Natural killer cell (primary cell): Measurements from ENCODE around the gene FOXO6. TPM values are rescaled to one million over a fixed set of nuclear protein-coding genes. Genes with fewer than 3 reads are reported as not detected.

Experiments
- ATAC-seq, 3 donors: fragments of 150-1000 bp in 2 of 3; fragments of 200-7000 bp in 1 of 3; cut with Tn5 transposase; 1 replicate in 1 of 3; 2 replicates in 2 of 3; pipeline ENCODE4 v1.10.0; 2021; ENCODE audit warnings: mild to moderate bottlenecking in 2 of 3, moderate library complexity in 2 of 3
- DNase-seq, 2 donors: peaks; one replicate each; pipeline versions ENCODE4 v3.0.0 to v3.0.0-alpha.2; 2013 to 2021; ENCODE audit warnings: mixed read lengths in 1 of 2
- H3K27ac ChIP-seq: one replicate; pipeline ENCODE4 v1.5.1; 2013; ENCODE audit warnings: mild to moderate bottlenecking, low read length
- H3K27me3 ChIP-seq: one replicate; pipeline ENCODE4 v1.6.1; 2013; ENCODE audit warnings: low read length; ENCODE audit not compliant: control insufficient read depth, insufficient read depth
- H3K36me3 ChIP-seq: one replicate; pipeline ENCODE4 v1.6.1; 2013; ENCODE audit warnings: low read length; ENCODE audit not compliant: control insufficient read depth, insufficient read depth
- H3K4me1 ChIP-seq: one replicate; pipeline ENCODE4 v1.6.1; 2013; ENCODE audit warnings: low read length; ENCODE audit not compliant: control insufficient read depth, insufficient read depth
- H3K4me3 ChIP-seq: one replicate; pipeline ENCODE4 v1.5.1; 2013; ENCODE audit warnings: low read length
- H3K9me3 ChIP-seq: one replicate; pipeline ENCODE4 v1.6.1; 2013; ENCODE audit warnings: low read length; ENCODE audit not compliant: control insufficient read depth, insufficient read depth
- H3K27ac Mint-ChIP-seq, 2 donors: one replicate each; pipeline ENCODE4 v1.8.0; 2022; ENCODE audit warnings: mild to moderate bottlenecking in 2 of 2, mixed read lengths in 2 of 2, moderate library complexity in 1 of 2
- H3K27me3 Mint-ChIP-seq, 2 donors: one replicate each; pipeline ENCODE4 v1.8.0; 2022; ENCODE audit warnings: low read depth in 2 of 2, mixed read lengths in 2 of 2
- H3K36me3 Mint-ChIP-seq: one replicate; pipeline ENCODE4 v1.8.0; 2022; ENCODE audit warnings: mixed read lengths
- H3K4me1 Mint-ChIP-seq, 2 donors: one replicate each; pipeline ENCODE4 v1.8.0; 2022; ENCODE audit warnings: mixed read lengths in 2 of 2
- H3K4me3 Mint-ChIP-seq: one replicate; pipeline ENCODE4 v1.8.0; 2022; ENCODE audit warnings: mild to moderate bottlenecking, moderate library complexity, mixed read lengths
- H3K9me3 Mint-ChIP-seq, 2 donors: one replicate each; pipeline ENCODE4 v1.8.0; 2022; ENCODE audit warnings: mixed read lengths in 2 of 2
- WGBS: methylation state at CpG from one replicate; pipeline ENCODE4 v1.1.7; 2013; ENCODE audit warnings: missing lambda C conversion rate; ENCODE audit not compliant: insufficient coverage; 5-methylcytosine and 5-hydroxymethylcytosine counted together
- intact Hi-C: fragments of 100-400 bp; cut with micrococcal nuclease; formaldehyde crosslinking; loops from one replicate; pipeline ENCODE4 v1.14.2; 2022
- total RNA-seq, 4 donors: library from RNA; stranded (reverse); fragments of 120-200 nt in 1 of 4; gene quantifications; one replicate each; pipeline versions ENCODE4 v1.2.3 to v1.2.4, GENCODE V29; 2013 to 2022
- TF ChIP-seq, protein P1 (sequence below): fragments of 200-600 bp; IDR thresholded peaks from one replicate; pipeline ENCODE4 v1.8.0; 2022; ENCODE audit warnings: antibody characterized with exemption

Gene FOXO6
- total RNA-seq, 3 donors from 2014 or later (not counting 1 experiment from before 2014, with no cell fraction given) = 1.2 to 3.3 (median 1.7) TPM

DNA sequence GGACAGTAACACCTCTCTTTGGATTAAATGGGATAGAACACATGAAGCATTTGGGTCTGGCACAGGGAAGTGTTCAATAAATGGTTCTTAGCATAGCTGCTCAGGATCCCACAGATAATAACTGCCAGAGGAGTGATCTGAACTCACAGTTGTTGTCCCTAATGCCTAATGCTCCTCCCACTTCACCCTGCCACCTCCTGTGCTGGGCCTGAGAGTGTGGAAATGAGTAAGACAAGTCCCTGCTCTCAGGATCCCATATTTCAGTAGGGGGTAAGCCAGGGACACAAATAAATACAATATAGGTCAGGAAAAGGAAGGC is 19.9 kb upstream of the FOXO6 start:
- no peak overlapping the region for H3K27ac ChIP-seq
- Mint-ChIP-seq H3K9me3 (peaks cover 0 to 3% of the 10 kb centered on the region in 2 donors), H3K4me1 (peaks cover 21 to 23% of the 10 kb centered on the region in 2 donors), H3K4me3 (no peak overlapping the region), H3K27me3 (peaks cover 21 to 46% of the 10 kb centered on the region in 2 donors), H3K27ac (peak overlapping the region in 1 of 2 donors; percentile 5), H3K36me3 (peaks cover 14% of the 10 kb centered on the region)
- H3K4me3 ChIP-seq = no peak overlapping the region
- no peaks in the 10 kb centered on the region for H3K27me3 ChIP-seq
- no peaks in the 10 kb centered on the region for H3K36me3 ChIP-seq
- no peaks in the 10 kb centered on the region for H3K9me3 ChIP-seq
- H3K4me1 ChIP-seq = peaks cover 17% of the 10 kb centered on the region
- DNase-seq = no peak
- intact Hi-C loops = loop anchor here (10.0 kb wide), 1 partner anchor 53 kb away; no protein-coding TSS in a partner anchor
- ATAC-seq = no peak
- TF ChIP-seq, protein P1, sequence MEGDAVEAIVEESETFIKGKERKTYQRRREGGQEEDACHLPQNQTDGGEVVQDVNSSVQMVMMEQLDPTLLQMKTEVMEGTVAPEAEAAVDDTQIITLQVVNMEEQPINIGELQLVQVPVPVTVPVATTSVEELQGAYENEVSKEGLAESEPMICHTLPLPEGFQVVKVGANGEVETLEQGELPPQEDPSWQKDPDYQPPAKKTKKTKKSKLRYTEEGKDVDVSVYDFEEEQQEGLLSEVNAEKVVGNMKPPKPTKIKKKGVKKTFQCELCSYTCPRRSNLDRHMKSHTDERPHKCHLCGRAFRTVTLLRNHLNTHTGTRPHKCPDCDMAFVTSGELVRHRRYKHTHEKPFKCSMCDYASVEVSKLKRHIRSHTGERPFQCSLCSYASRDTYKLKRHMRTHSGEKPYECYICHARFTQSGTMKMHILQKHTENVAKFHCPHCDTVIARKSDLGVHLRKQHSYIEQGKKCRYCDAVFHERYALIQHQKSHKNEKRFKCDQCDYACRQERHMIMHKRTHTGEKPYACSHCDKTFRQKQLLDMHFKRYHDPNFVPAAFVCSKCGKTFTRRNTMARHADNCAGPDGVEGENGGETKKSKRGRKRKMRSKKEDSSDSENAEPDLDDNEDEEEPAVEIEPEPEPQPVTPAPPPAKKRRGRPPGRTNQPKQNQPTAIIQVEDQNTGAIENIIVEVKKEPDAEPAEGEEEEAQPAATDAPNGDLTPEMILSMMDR = no peak

GRCh38 chr1:41341772-41342562 is 19.3 kb upstream of the FOXO6 start:
- peak; percentile 37 to 64 (median 51) for ATAC-seq
- TF ChIP-seq, protein P1 = no peak
- Histone ChIP-seq H3K36me3 (no peaks in the 10 kb centered on the region), H3K27me3 (no peaks in the 10 kb centered on the region), H3K4me3 (no peak overlapping the region), H3K27ac (peak overlapping the region; percentile 16), H3K4me1 (peaks cover 17% of the 10 kb centered on the region), H3K9me3 (no peaks in the 10 kb centered on the region)
- peak in 1 of 2 donors; percentile 15 for DNase-seq
- Mint-ChIP-seq H3K9me3 (peaks cover 0 to 3% of the 10 kb centered on the region in 2 donors), H3K27ac (peak overlapping the region in 1 of 2 donors; percentile 21), H3K4me3 (no peak overlapping the region), H3K27me3 (peaks cover 18 to 40% of the 10 kb centered on the region in 2 donors), H3K36me3 (peaks cover 14% of the 10 kb centered on the region), H3K4me1 (peaks cover 22 to 24% of the 10 kb centered on the region in 2 donors)
- intact Hi-C loops = loop anchor here (10.0 kb wide), 1 partner anchor 53 kb away; no protein-coding TSS in a partner anchor
- 85% methylated on average over 15 of the region's 15 CpGs for WGBS

- no peaks in the 10 kb centered on the region for H3K27me3 ChIP-seq
- WGBS = 96% methylated on average over 4 of the region's 5 CpGs
- H3K4me1 Mint-ChIP-seq = peaks cover 31 to 33% of the 10 kb centered on the region in 2 donors
- no peak overlapping the region for H3K27ac ChIP-seq
- peaks cover 14% of the 10 kb centered on the region for H3K36me3 Mint-ChIP-seq
- peak overlapping the region in 1 of 2 donors; percentile 21 for H3K27ac Mint-ChIP-seq
- DNase-seq (peak in 1 of 2 donors; percentile 3), ATAC-seq (no peak)
- TF ChIP-seq, protein P1 = no peak
- H3K9me3 Mint-ChIP-seq = peaks cover 0 to 3% of the 10 kb centered on the region in 2 donors
- no peaks in the 10 kb centered on the region for H3K36me3 ChIP-seq
- H3K4me3 ChIP-seq = no peak overlapping the region
- no peaks in the 10 kb centered on the region for H3K9me3 ChIP-seq
- intact Hi-C loops = loop anchor here (10.0 kb wide), 1 partner anchor 52 kb away; no protein-coding TSS in a partner anchor
- peaks cover 22% of the 10 kb centered on the region for H3K4me1 ChIP-seq
- H3K4me3 Mint-ChIP-seq = no peak overlapping the region
- peaks cover 16 to 34% of the 10 kb centered on the region in 2 donors for H3K27me3 Mint-ChIP-seq
Observed at GRCh38 chr1:41342774-41343355, 18.4 kb upstream of the FOXO6 start.
